Cardiac muscle cell (in vitro differentiated cells and primary cell): ENCODE measurements around the gene LIPN. TPM values are rescaled to one million over a fixed set of nuclear protein-coding genes. Genes with fewer than 3 reads are reported as not detected.

ENCODE experiments used
- DNase-seq, 2 donors: peaks; one replicate each; pipeline versions ENCODE4 v3.0.0 to v3.0.0-alpha.2; 2010 to 2017; ENCODE audit warnings: low read depth in 1 of 2, low spot score in 1 of 2
- H3K27ac ChIP-seq: fragments of 200-600 bp; sonication (generic); 2 replicates; pipeline ENCODE4 v1.5.1; 2016
- H3K27me3 ChIP-seq: fragments of 200-600 bp; sonication (generic); 2 replicates; pipeline ENCODE4 v1.6.0; 2016; ENCODE audit warnings: control low read depth
- H3K36me3 ChIP-seq: fragments of 200-600 bp; sonication (generic); 2 replicates; pipeline ENCODE4 v1.5.1; 2016; ENCODE audit warnings: control low read depth
- H3K4me1 ChIP-seq: fragments of 200-600 bp; sonication (generic); 2 replicates; pipeline ENCODE4 v1.8.1; 2017; ENCODE audit warnings: low read depth, mild to moderate bottlenecking, mixed run types
- H3K4me3 ChIP-seq: fragments of 200-600 bp; sonication (generic); 2 replicates; pipeline ENCODE4 v1.5.1; 2016; ENCODE audit warnings: mild to moderate bottlenecking
- H3K9me3 ChIP-seq: fragments of 200-600 bp; sonication (generic); 2 replicates; pipeline ENCODE4 v1.5.1; 2017; ENCODE audit warnings: low read depth, mild to moderate bottlenecking, control low read depth
- polyA plus RNA-seq: library from polyadenylated mRNA; unstranded; fragments of >200 nt; fragmentation: Nextera tagmentation; extraction: Ambion mirVana; gene quantifications from 2 replicates; pipeline ENCODE4 v1.2.1, GENCODE V29; 2016
- total RNA-seq: library from RNA; depleted of rRNA; stranded (reverse); fragments of >200 nt; gene quantifications from 2 replicates; pipeline ENCODE4 v1.2.3, GENCODE V29; 2016
- TF ChIP-seq, protein P1 (sequence below): IDR thresholded peaks from 2 replicates; pipeline ENCODE4 v1.5.1; 2012; ENCODE audit warnings: low read depth, mild to moderate bottlenecking, low read length

The LIPN gene
- total and polyA plus RNA-seq, 2 experiments from 2014 or later = not detected

- no peak for DNase-seq
- TF ChIP-seq, protein P1, sequence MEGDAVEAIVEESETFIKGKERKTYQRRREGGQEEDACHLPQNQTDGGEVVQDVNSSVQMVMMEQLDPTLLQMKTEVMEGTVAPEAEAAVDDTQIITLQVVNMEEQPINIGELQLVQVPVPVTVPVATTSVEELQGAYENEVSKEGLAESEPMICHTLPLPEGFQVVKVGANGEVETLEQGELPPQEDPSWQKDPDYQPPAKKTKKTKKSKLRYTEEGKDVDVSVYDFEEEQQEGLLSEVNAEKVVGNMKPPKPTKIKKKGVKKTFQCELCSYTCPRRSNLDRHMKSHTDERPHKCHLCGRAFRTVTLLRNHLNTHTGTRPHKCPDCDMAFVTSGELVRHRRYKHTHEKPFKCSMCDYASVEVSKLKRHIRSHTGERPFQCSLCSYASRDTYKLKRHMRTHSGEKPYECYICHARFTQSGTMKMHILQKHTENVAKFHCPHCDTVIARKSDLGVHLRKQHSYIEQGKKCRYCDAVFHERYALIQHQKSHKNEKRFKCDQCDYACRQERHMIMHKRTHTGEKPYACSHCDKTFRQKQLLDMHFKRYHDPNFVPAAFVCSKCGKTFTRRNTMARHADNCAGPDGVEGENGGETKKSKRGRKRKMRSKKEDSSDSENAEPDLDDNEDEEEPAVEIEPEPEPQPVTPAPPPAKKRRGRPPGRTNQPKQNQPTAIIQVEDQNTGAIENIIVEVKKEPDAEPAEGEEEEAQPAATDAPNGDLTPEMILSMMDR = no peak
- no peaks in the 10 kb centered on the region for H3K36me3 ChIP-seq
Measured at GRCh38 chr10:88744002-88744401, 15.8 kb upstream of the LIPN start.

DNA sequence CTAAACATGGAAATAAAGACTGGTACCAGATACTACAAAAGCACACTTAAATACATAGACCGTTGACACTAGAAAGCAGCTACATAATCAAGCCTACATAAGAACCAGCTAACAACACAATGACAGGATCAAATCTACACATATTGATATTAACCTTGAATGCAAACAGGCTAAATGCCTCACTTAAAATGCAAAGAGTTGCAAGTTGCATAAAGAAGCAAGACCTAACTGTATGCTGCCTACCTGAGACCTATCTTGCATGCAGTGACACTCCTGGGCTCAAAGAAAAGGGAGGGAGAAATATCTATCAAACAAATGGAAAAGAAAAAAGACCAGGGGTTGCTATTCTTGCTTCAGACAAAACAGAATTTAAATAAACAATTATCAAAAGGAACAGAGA is 14.2 kb upstream of the LIPN start:
- Histone ChIP-seq H3K4me3 (no peak overlapping the region), H3K27me3 (no peaks in the 10 kb centered on the region), H3K27ac (no peak overlapping the region), H3K36me3 (no peaks in the 10 kb centered on the region), H3K4me1 (no peaks in the 10 kb centered on the region), H3K9me3 (no peaks in the 10 kb centered on the region)
- TF ChIP-seq, protein P1 = no peak
- DNase-seq = no peak

More at GRCh38 chr10:88744002-88744401, 15.8 kb upstream of the LIPN start:
- H3K9me3 ChIP-seq = no peaks in the 10 kb centered on the region
- H3K4me3 ChIP-seq = no peak overlapping the region
- no peak overlapping the region for H3K27ac ChIP-seq
- H3K4me1 ChIP-seq = no peaks in the 10 kb centered on the region
- H3K27me3 ChIP-seq = no peaks in the 10 kb centered on the region

- H3K9me3 ChIP-seq = no peaks in the 10 kb centered on the region
- TF ChIP-seq, protein P1 = no peak
- no peak overlapping the region for H3K27ac ChIP-seq
- H3K4me1 ChIP-seq = no peaks in the 10 kb centered on the region
- H3K27me3 ChIP-seq = no peaks in the 10 kb centered on the region
- DNase-seq = peak in 1 of 2 donors; percentile 31
- H3K36me3 ChIP-seq = no peaks in the 10 kb centered on the region
- H3K4me3 ChIP-seq = no peak overlapping the region
Measured at GRCh38 chr10:88754287-88754686, 5.5 kb upstream of the LIPN start.

- H3K4me1 ChIP-seq = no peaks in the 10 kb centered on the region
- H3K4me3 ChIP-seq = no peak overlapping the region
- no peaks in the 10 kb centered on the region for H3K36me3 ChIP-seq
- no peak for DNase-seq
- H3K27ac ChIP-seq = no peak overlapping the region
- H3K9me3 ChIP-seq = no peaks in the 10 kb centered on the region
- H3K27me3 ChIP-seq = no peaks in the 10 kb centered on the region
- TF ChIP-seq, protein P1 = no peak
Measured at GRCh38 chr10:88755753-88756152, 4.1 kb upstream of the LIPN start.

DNA sequence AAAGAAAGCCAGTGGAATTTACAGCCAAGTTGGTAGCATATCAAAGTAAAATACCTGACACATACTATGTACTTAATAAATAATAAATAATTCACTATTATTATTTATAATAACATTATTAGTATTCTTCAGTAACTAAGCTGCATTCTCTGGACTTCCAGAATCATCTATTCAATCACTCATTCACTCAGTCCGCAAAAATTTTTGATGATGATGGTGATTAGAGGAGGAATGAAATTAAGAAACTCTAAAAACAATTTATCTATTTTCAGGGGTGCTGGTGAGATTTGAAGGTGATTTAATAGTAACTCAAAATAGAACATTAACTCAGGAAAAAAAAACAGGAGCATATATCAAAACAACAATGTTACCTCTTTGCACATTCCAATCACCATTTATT is 3.2 kb upstream of the LIPN start:
- Histone ChIP-seq H3K4me3 (no peak overlapping the region), H3K27me3 (no peaks in the 10 kb centered on the region), H3K9me3 (no peaks in the 10 kb centered on the region), H3K27ac (no peak overlapping the region), H3K36me3 (no peaks in the 10 kb centered on the region), H3K4me1 (no peaks in the 10 kb centered on the region)
- TF ChIP-seq, protein P1 = no peak
- DNase-seq = no peak

DNA sequence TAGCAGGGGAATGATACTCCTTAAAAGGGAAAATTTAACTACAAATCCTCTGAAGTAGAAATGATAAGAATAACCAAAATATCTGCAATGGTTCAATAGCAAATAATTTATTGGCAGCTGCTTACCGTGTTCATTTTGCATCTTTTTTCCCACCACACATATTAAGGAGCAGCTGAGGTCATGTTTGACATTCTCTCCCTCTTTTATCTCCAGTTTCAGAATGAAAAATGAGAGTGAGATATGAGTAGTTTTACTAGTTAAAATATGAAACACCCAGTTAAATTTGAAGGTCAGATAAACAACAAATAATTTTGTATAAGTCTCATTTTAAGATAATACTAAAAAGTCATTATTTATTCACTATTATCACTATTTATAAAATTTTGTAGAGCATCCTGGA is 3.1 kb downstream of the LIPN start:
- H3K36me3 ChIP-seq = no peaks in the 10 kb centered on the region
- no peak overlapping the region for H3K4me3 ChIP-seq
- H3K27me3 ChIP-seq = no peaks in the 10 kb centered on the region
- peaks cover 16% of the 10 kb centered on the region for H3K4me1 ChIP-seq
- H3K27ac ChIP-seq = no peak overlapping the region
- DNase-seq = no peak
- TF ChIP-seq, protein P1 = no peak
- H3K9me3 ChIP-seq = no peaks in the 10 kb centered on the region
